GM12892 (cell line): ENCODE data around the gene JARID2.

Experiments
- POLR2A ChIP-seq: IDR thresholded peaks from 2 replicates; pipeline ENCODE4 v1.6.1; 2011; ENCODE audit warnings: low read depth, low read length, control low read depth
- POLR2AphosphoS5 ChIP-seq: IDR thresholded peaks from 2 replicates; pipeline ENCODE4 v1.6.1; 2011; ENCODE audit warnings: low read depth, low read length, control low read depth
- TAF1 ChIP-seq: IDR thresholded peaks from 2 replicates; pipeline ENCODE4 v1.6.1; 2011; ENCODE audit warnings: low read depth, mild to moderate bottlenecking, control low read depth, low read length, borderline replicate concordance

DNA sequence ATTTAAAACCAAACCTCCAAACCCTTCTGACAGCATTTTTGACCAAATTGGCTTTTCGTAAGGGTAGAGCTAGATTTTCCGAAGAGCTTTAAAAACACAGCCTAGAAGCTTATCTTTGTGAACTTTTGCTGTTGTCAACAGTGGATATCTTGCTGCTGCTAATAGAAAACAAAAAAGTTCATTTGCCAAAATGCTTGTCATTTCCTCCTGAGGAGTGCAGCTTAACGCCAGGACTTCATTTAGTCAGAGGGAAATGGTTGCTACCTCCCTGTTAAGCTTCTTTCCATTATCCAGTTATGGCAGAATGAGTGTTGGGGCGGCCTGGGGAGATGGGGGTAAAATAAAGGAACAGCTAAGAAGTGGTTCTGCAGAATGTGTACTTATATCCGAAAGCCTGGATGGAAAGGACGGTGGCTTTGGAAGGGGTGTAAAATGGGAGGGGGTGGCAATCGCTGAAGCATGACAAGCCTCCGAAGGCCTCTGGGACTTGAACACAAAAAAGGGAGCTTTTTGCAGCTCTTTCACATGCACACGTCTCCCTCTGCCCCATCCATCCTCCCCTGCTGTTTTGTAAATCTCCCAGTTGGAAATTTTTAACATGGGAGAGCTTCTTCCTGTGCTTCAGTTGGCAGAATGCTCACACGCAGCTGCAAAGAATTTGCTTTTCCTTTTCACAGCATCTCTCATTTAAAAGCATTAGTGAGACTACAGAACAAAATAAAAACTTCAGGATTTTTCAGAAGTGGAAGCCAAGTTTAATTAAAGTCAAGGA lies 22.5 kb downstream of the JARID2 start:
- TF ChIP-seq POLR2A (no peak), POLR2AphosphoS5 (no peak), TAF1 (no peak)
